Ovary (tissue), 3 donors: Measurements from ENCODE around the gene MSL3B.

Experiments
- POLR2A ChIP-seq: fragments of 450-650 bp; IDR thresholded peaks from one replicate; pipeline ENCODE4 v1.6.1; 2017; ENCODE audit warnings: antibody characterized with exemption, mild to moderate bottlenecking, moderate library complexity
- TF ChIP-seq, protein P1 (sequence below), 3 donors: fragments of 450-650 bp in 2 of 3; fragments of 200-600 bp in 1 of 3; IDR thresholded peaks; one replicate each; pipeline versions ENCODE4 v1.5.1 to v1.8.0; 2016 to 2022; ENCODE audit warnings: antibody characterized with exemption in 3 of 3, mild to moderate bottlenecking in 1 of 3
- donor health status: DM: no; HTN: no; CAD: no.

- TF ChIP-seq, protein P1, sequence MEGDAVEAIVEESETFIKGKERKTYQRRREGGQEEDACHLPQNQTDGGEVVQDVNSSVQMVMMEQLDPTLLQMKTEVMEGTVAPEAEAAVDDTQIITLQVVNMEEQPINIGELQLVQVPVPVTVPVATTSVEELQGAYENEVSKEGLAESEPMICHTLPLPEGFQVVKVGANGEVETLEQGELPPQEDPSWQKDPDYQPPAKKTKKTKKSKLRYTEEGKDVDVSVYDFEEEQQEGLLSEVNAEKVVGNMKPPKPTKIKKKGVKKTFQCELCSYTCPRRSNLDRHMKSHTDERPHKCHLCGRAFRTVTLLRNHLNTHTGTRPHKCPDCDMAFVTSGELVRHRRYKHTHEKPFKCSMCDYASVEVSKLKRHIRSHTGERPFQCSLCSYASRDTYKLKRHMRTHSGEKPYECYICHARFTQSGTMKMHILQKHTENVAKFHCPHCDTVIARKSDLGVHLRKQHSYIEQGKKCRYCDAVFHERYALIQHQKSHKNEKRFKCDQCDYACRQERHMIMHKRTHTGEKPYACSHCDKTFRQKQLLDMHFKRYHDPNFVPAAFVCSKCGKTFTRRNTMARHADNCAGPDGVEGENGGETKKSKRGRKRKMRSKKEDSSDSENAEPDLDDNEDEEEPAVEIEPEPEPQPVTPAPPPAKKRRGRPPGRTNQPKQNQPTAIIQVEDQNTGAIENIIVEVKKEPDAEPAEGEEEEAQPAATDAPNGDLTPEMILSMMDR (IDR thresholded peaks at IDR 0.05), result no peak
- TF ChIP-seq POLR2A, result no peak
Measured at GRCh38 chr2:233844064-233844807, 23.9 kb downstream of the MSL3B start.
